Measurements from ENCODE around the gene COL11A2. TPM values are rescaled to one million over a fixed set of nuclear protein-coding genes. Genes with fewer than 3 reads are reported as not detected.

The COL11A2 gene
- total and polyA plus RNA-seq, 7 donors, result 0.27 to 1.3 (median 0.57) TPM

DNA sequence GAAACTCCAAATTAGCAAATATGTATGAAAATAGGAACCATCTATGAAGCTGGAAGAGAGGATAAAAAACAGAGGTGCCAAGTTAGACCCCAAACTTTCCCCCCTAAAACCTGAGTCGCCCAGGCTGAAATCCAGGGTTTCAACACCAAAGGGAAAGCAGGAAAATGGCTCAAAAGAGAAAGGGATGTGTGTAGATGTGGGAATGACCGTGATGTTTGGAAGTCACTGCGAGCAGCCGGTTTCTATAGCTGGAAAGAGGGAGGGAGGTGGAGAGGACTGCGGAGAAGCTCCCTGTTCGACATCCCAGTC is 20.5 kb upstream of the COL11A2 start:
- Histone ChIP-seq H3K4me3 (peak overlapping the region; percentile 67), H3K9me3 (no peaks in the 10 kb centered on the region), H3K27ac (no peak overlapping the region), H3K27me3 (ENCODE audit: insufficient read depth in 3 of 3, low read length in 2 of 3) (no peaks in the 10 kb centered on the region), H3K4me1 (peaks cover 8% of the 10 kb centered on the region), H3K36me3 (ENCODE audit: insufficient read depth in 1 of 2, low read depth in 1 of 2) (peaks cover 0 to 26% of the 10 kb centered on the region in 2 donors)
- 0 to 3% (median 1%) methylated on average over 6 of the region's 6 CpGs for WGBS, 3 donors
- ATAC-seq (no peak), DNase-seq (no peak)
- intact Hi-C loops (cut with DNase I), result no loop called here
- TF ChIP-seq CTCF (IDR thresholded peaks at IDR 0.05), result no peak

GRCh38 chr6:33211666-33212422 is 19.6 kb upstream of the COL11A2 start:
- H3K36me3 ChIP-seq (ENCODE audit: insufficient read depth in 1 of 2, low read depth in 1 of 2), result peaks cover 0 to 26% of the 10 kb centered on the region in 2 donors
- intact Hi-C loops (cut with DNase I), result no loop called here
- ATAC-seq, result no peak
- H3K4me1 ChIP-seq, result peaks cover 12% of the 10 kb centered on the region
- WGBS, 3 donors, result 78 to 83% (median 81%) methylated on average over 14 to 18 of the region's 18 CpGs
- no peak overlapping the region for H3K4me3 ChIP-seq
- no peaks in the 10 kb centered on the region for H3K9me3 ChIP-seq
- no peak for TF ChIP-seq CTCF (IDR thresholded peaks at IDR 0.05)
- DNase-seq, result no peak
- no peak overlapping the region for H3K27ac ChIP-seq
- H3K27me3 ChIP-seq (ENCODE audit: insufficient read depth in 3 of 3, low read length in 2 of 3), result no peaks in the 10 kb centered on the region

- no peak for TF ChIP-seq CTCF (IDR thresholded peaks at IDR 0.05)
- Histone ChIP-seq H3K36me3 (ENCODE audit: insufficient read depth in 1 of 2, low read depth in 1 of 2) (peaks cover 0 to 26% of the 10 kb centered on the region in 2 donors), H3K27ac (no peak overlapping the region), H3K27me3 (ENCODE audit: insufficient read depth in 3 of 3, low read length in 2 of 3) (no peaks in the 10 kb centered on the region), H3K4me3 (no peak overlapping the region), H3K4me1 (peaks cover 12% of the 10 kb centered on the region), H3K9me3 (no peaks in the 10 kb centered on the region)
- DNase-seq (no peak), ATAC-seq (no peak)
- intact Hi-C loops (cut with DNase I), result no loop called here
- WGBS, 3 donors, result 69 to 79% (median 77%) methylated on average over 16 to 17 of the region's 17 CpGs
Observed at GRCh38 chr6:33211136-33211535, 18.9 kb upstream of the COL11A2 start.

DNA sequence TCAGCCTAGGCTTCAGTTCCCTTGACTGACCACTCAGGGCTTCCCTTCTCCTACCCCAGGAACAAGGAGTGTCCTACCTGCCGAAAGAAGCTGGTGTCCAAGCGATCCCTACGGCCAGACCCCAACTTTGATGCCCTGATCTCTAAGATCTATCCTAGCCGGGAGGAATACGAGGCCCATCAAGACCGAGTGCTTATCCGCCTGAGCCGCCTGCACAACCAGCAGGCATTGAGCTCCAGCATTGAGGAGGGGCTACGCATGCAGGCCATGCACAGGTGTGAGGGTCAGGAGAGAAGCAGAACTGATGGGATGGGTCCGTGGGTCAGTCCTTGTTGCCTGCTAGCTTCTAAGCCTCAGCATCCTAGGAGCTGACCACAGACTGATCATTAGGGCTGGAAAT is 17.6 kb upstream of the COL11A2 start:
- H3K9me3 ChIP-seq, result no peaks in the 10 kb centered on the region
- intact Hi-C loops (cut with DNase I), result loop anchor here in 1 of 2 donors (5.0 to 10.0 kb wide), 2 partner anchors 37 to 205 kb away; partner anchors contain the start of genes CUTA and PHF1
- H3K36me3 ChIP-seq (ENCODE audit: insufficient read depth in 1 of 2, low read depth in 1 of 2), result peaks cover 0 to 26% of the 10 kb centered on the region in 2 donors
- peak overlapping the region; percentile 89 for H3K4me3 ChIP-seq
- DNase-seq, result no peak
- 90 to 94% (median 93%) methylated on average over 10 of the region's 10 CpGs for WGBS, 3 donors
- H3K27ac ChIP-seq, result no peak overlapping the region
- ATAC-seq, result no peak
- peaks cover 12% of the 10 kb centered on the region for H3K4me1 ChIP-seq
- no peaks in the 10 kb centered on the region for H3K27me3 ChIP-seq (ENCODE audit: insufficient read depth in 3 of 3, low read length in 2 of 3)
- TF ChIP-seq CTCF (IDR thresholded peaks at IDR 0.05), result no peak

All from psoas muscle (tissue), 8 donors.